WTC11 (cell line): ENCODE data around the gene CRABP2. TPM values are rescaled to one million over a fixed set of nuclear protein-coding genes. Genes with fewer than 3 reads are reported as not detected.

ENCODE experiments used
- ATAC-seq: fragments of 200-7000 bp; cut with Tn5 transposase; 2 replicates; pipeline ENCODE4 v1.10.0; 2021; ENCODE audit warnings: mild to moderate bottlenecking, moderate library complexity
- CTCF ChIA-PET: fragments of 300-600 bp; sonication (Branson Sonifier 250); formaldehyde crosslinking; loops from one replicate; lab custom pipeline; 2021; ENCODE audit warnings: antibody characterized with exemption; lab: Charles Lee
- POLR2A ChIA-PET: fragments of 350-600 bp; sonication (Branson Sonifier 250); formaldehyde crosslinking; loops from one replicate; lab custom pipeline; 2021; ENCODE audit warnings: antibody characterized with exemption; lab: Charles Lee
- DNase-seq: peaks from one replicate; pipeline ENCODE4 v3.0.0; 2021; ENCODE audit warnings: low spot score
- H3K27ac Mint-ChIP-seq: 2 replicates; pipeline ENCODE4 v1.8.0; 2021; ENCODE audit warnings: mixed read lengths
- H3K27me3 Mint-ChIP-seq: 2 replicates; pipeline ENCODE4 v1.8.0; 2021; ENCODE audit warnings: low read depth, mild to moderate bottlenecking, moderate library complexity, mixed read lengths
- H3K36me3 Mint-ChIP-seq: 2 replicates; pipeline ENCODE4 v1.8.0; 2021; ENCODE audit warnings: mixed read lengths
- H3K4me1 Mint-ChIP-seq: 2 replicates; pipeline ENCODE4 v1.8.0; 2022; ENCODE audit warnings: mixed read lengths
- H3K4me3 Mint-ChIP-seq: 2 replicates; pipeline ENCODE4 v1.8.0; 2021; ENCODE audit warnings: mild to moderate bottlenecking, moderate library complexity, mixed read lengths
- H3K9me3 Mint-ChIP-seq: 2 replicates; pipeline ENCODE4 v1.8.0; 2021; ENCODE audit warnings: mixed read lengths
- ARID4B ChIP-seq: sonication (generic); formaldehyde crosslinking; IDR thresholded peaks from 2 replicates; pipeline ENCODE4 v1.8.0; 2023; ENCODE audit warnings: missing genetic modification reagents, mild to moderate bottlenecking, borderline replicate concordance
- ATF6 ChIP-seq: sonication (generic); formaldehyde crosslinking; IDR thresholded peaks from 2 replicates; pipeline ENCODE4 v1.8.1; 2023; ENCODE audit warnings: mild to moderate bottlenecking, missing genetic modification reagents
- EMX1 ChIP-seq: fragments of 250-450 bp; sonication (Bioruptor Pico); IDR thresholded peaks from 2 replicates; pipeline ENCODE4 v1.8.0; 2021; ENCODE audit warnings: mild to moderate bottlenecking
- GABPB1 ChIP-seq: sonication (generic); formaldehyde crosslinking; IDR thresholded peaks from 2 replicates; pipeline ENCODE4 v1.8.1; 2023; ENCODE audit warnings: mild to moderate bottlenecking, missing genetic modification reagents
- HMGA2 ChIP-seq: fragments of 250-450 bp; sonication (Bioruptor Pico); IDR thresholded peaks from 2 replicates; pipeline ENCODE4 v1.4.0; 2021; ENCODE audit warnings: mild to moderate bottlenecking, moderate library complexity
- MYBL2 ChIP-seq: sonication (generic); formaldehyde crosslinking; IDR thresholded peaks from 2 replicates; pipeline ENCODE4 v1.8.1; 2023; ENCODE audit warnings: mild to moderate bottlenecking, moderate library complexity, missing genetic modification reagents
- NFE2L1 ChIP-seq: sonication (generic); formaldehyde crosslinking; IDR thresholded peaks from 2 replicates; pipeline ENCODE4 v1.8.1; 2023; ENCODE audit warnings: missing genetic modification reagents
- NR1H2 ChIP-seq: sonication (generic); formaldehyde crosslinking; IDR thresholded peaks from 2 replicates; pipeline ENCODE4 v1.9.0; 2021; ENCODE audit warnings: mild to moderate bottlenecking, moderate library complexity, missing genetic modification reagents
- NR3C1 ChIP-seq: sonication (generic); formaldehyde crosslinking; conservative IDR thresholded peaks from 2 replicates; pipeline ENCODE4 v1.8.1; 2023; ENCODE audit warnings: low read depth, mild to moderate bottlenecking, missing genetic modification reagents
- PRRX2 ChIP-seq: fragments of 250-450 bp; sonication (Bioruptor Pico); IDR thresholded peaks from 2 replicates; pipeline ENCODE4 v1.8.0; 2021; ENCODE audit warnings: mild to moderate bottlenecking
- SMAD4 ChIP-seq: sonication (generic); formaldehyde crosslinking; IDR thresholded peaks from 2 replicates; pipeline ENCODE4 v1.8.0; 2022; ENCODE audit warnings: mild to moderate bottlenecking, missing genetic modification reagents
- ZNF121 ChIP-seq: sonication (generic); formaldehyde crosslinking; IDR thresholded peaks from 2 replicates; pipeline ENCODE4 v1.8.0; 2023; ENCODE audit warnings: missing genetic modification reagents
- ZNF138 ChIP-seq: sonication (generic); formaldehyde crosslinking; conservative IDR thresholded peaks from 2 replicates; pipeline ENCODE4 v1.8.1; 2022; ENCODE audit warnings: mild to moderate bottlenecking, moderate library complexity, missing genetic modification reagents
- ZNF423 ChIP-seq: fragments of 250-450 bp; sonication (Bioruptor Pico); IDR thresholded peaks from 2 replicates; pipeline ENCODE4 v2.1.2; 2022; ENCODE audit warnings: mild to moderate bottlenecking, moderate library complexity
- total RNA-seq: library from RNA; stranded (reverse); gene quantifications from 3 replicates; pipeline ENCODE4 v1.2.3, GENCODE V29; 2021
- TF ChIP-seq, protein P1 (sequence below): fragments of 250-450 bp; sonication (Bioruptor Pico); IDR thresholded peaks from 2 replicates; pipeline ENCODE4 v1.9.0; 2021; ENCODE audit warnings: mild to moderate bottlenecking, borderline replicate concordance
- TF ChIP-seq, protein P2 (sequence below): sonication (generic); formaldehyde crosslinking; IDR thresholded peaks from 2 replicates; pipeline ENCODE4 v1.8.0; 2022; ENCODE audit warnings: mild to moderate bottlenecking, missing genetic modification reagents
- TF ChIP-seq, protein P3 (sequence below): fragments of 250-450 bp; sonication (Bioruptor Pico); IDR thresholded peaks from 2 replicates; pipeline ENCODE4 v1.9.0; 2021; ENCODE audit warnings: mild to moderate bottlenecking

CRABP2 gene
- total RNA-seq, 1 experiment from 2014 or later, result 135 TPM

DNA sequence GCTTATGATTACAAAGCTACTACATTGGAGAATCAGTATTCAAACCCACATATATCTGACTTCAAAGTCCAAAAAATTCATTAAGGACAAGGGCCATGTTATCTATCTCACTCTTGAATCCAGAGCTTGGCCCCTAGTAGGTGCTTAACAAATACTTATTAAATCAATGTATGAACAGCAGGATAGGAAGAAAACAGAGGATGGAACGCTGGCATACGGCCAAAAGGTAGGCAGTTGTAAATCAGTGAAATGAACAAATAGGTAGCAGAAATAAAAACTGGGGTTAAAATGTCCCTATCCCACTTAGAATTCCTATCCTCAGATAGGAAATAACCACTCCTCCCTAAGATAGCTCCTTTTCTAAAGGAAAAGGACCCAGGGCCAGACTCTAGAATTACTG, 33.5 kb upstream of the CRABP2 start:
- peaks cover 14% of the 10 kb centered on the region for H3K4me1 Mint-ChIP-seq
- POLR2A ChIA-PET, result no interaction called here
- TF ChIP-seq ATF6 (CRISPR knock-in tag), result no peak
- TF ChIP-seq NFE2L1 (CRISPR knock-in tag), result no peak
- no peak for TF ChIP-seq MYBL2 (CRISPR knock-in tag)
- TF ChIP-seq SMAD4 (CRISPR knock-in tag), result no peak
- no peak for TF ChIP-seq ZNF138 (CRISPR knock-in tag)
- TF ChIP-seq ZNF121, result no peak
- TF ChIP-seq ARID4B, result no peak
- H3K36me3 Mint-ChIP-seq, result peaks cover 24% of the 10 kb centered on the region
- DNase-seq (no peak), ATAC-seq (no peak)
- 0 out of 2 replicates have a peak overlapping the region, but pooled peaks have one; percentile 41 for H3K27ac Mint-ChIP-seq
- H3K9me3 Mint-ChIP-seq, result no peaks in the 10 kb centered on the region
- CTCF ChIA-PET, result interaction anchor here (1.0 to 1.1 kb wide), 2 partner anchors 13 to 50 kb away, joined by 3 read pairs; no protein-coding TSS in a partner anchor
- peak overlapping the region; percentile 31; the same call in 1 of the 2 replicates for H3K4me3 Mint-ChIP-seq
- H3K27me3 Mint-ChIP-seq, result no peaks in the 10 kb centered on the region

DNA sequence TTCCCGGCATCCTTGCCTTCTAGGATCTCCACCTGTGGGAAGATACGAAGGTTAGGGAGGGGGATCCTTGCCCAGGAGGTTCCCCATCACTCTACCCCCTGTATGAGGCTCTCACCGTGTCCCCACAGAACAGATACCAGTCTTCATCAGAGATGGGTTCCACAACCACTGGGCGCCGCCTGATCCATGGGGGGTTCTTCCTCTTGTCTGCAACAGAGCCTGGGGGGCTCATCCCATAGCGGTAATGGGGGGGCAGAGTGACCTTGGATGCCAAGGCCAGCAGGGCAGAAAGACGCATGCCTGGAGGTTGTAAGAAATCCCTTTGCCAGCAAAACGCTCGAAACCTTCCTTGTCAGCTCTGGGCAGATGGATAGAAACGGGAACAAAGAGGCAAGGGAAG, 33.0 kb upstream of the CRABP2 start:
- Mint-ChIP-seq H3K27ac (no peak overlapping the region), H3K36me3 (peaks cover 20% of the 10 kb centered on the region), H3K27me3 (no peaks in the 10 kb centered on the region), H3K9me3 (no peaks in the 10 kb centered on the region), H3K4me3 (no peak overlapping the region), H3K4me1 (peaks cover 14% of the 10 kb centered on the region)
- CTCF ChIA-PET, result interaction anchor here (1.0 to 1.1 kb wide), 2 partner anchors 12 to 49 kb away, joined by 3 read pairs; no protein-coding TSS in a partner anchor
- ATAC-seq (no peak), DNase-seq (no peak)
- POLR2A ChIA-PET, result no interaction called here
- TF ChIP-seq, protein P1, sequence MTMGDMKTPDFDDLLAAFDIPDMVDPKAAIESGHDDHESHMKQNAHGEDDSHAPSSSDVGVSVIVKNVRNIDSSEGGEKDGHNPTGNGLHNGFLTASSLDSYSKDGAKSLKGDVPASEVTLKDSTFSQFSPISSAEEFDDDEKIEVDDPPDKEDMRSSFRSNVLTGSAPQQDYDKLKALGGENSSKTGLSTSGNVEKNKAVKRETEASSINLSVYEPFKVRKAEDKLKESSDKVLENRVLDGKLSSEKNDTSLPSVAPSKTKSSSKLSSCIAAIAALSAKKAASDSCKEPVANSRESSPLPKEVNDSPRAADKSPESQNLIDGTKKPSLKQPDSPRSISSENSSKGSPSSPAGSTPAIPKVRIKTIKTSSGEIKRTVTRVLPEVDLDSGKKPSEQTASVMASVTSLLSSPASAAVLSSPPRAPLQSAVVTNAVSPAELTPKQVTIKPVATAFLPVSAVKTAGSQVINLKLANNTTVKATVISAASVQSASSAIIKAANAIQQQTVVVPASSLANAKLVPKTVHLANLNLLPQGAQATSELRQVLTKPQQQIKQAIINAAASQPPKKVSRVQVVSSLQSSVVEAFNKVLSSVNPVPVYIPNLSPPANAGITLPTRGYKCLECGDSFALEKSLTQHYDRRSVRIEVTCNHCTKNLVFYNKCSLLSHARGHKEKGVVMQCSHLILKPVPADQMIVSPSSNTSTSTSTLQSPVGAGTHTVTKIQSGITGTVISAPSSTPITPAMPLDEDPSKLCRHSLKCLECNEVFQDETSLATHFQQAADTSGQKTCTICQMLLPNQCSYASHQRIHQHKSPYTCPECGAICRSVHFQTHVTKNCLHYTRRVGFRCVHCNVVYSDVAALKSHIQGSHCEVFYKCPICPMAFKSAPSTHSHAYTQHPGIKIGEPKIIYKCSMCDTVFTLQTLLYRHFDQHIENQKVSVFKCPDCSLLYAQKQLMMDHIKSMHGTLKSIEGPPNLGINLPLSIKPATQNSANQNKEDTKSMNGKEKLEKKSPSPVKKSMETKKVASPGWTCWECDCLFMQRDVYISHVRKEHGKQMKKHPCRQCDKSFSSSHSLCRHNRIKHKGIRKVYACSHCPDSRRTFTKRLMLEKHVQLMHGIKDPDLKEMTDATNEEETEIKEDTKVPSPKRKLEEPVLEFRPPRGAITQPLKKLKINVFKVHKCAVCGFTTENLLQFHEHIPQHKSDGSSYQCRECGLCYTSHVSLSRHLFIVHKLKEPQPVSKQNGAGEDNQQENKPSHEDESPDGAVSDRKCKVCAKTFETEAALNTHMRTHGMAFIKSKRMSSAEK (CRISPR knock-in tag), result no peak
- 0 out of 2 replicates have a peak, but pooled peaks have one; percentile 20 for TF ChIP-seq NR1H2 (CRISPR knock-in tag)
- no peak for TF ChIP-seq MYBL2 (CRISPR knock-in tag)

- H3K4me1 Mint-ChIP-seq, result peaks cover 10% of the 10 kb centered on the region
- H3K36me3 Mint-ChIP-seq, result peaks cover 14% of the 10 kb centered on the region; the same call in 1 of the 2 replicates
- H3K27me3 Mint-ChIP-seq, result no peaks in the 10 kb centered on the region
- no peaks in the 10 kb centered on the region for H3K9me3 Mint-ChIP-seq
- ChIA-PET POLR2A (interaction anchor here (0.6 kb wide), 1 partner anchor 28 kb away, joined by 4 read pairs; no protein-coding TSS in a partner anchor), CTCF (interaction anchor here (4.2 kb wide), 1 partner anchor 8 kb away, joined by 14 read pairs; no protein-coding TSS in a partner anchor)
- ATAC-seq (no peak), DNase-seq (no peak)
- no peak overlapping the region; the same call in 1 of the 2 replicates for H3K27ac Mint-ChIP-seq
- H3K4me3 Mint-ChIP-seq, result no peak overlapping the region
- TF ChIP-seq, protein P2, sequence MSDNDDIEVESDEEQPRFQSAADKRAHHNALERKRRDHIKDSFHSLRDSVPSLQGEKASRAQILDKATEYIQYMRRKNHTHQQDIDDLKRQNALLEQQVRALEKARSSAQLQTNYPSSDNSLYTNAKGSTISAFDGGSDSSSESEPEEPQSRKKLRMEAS (CRISPR knock-in tag), result no peak
- TF ChIP-seq ZNF423 (CRISPR knock-in tag) (no peak), PRRX2 (CRISPR knock-in tag) (no peak), GABPB1 (no peak), NR3C1 (CRISPR knock-in tag) (no peak), HMGA2 (CRISPR knock-in tag) (no peak), EMX1 (CRISPR knock-in tag) (no peak), SMAD4 (CRISPR knock-in tag) (no peak)
- TF ChIP-seq, protein P3, sequence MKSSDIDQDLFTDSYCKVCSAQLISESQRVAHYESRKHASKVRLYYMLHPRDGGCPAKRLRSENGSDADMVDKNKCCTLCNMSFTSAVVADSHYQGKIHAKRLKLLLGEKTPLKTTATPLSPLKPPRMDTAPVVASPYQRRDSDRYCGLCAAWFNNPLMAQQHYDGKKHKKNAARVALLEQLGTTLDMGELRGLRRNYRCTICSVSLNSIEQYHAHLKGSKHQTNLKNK (CRISPR knock-in tag), result no peak
These were observed 28.7 kb upstream of the CRABP2 start for GRCh38 chr1:156733989-156734584.
